NB4 (cell line): ENCODE results near the gene DSTYK.

Source experiments
- CTCF ChIP-seq: IDR thresholded peaks from one replicate; pipeline ENCODE4 v1.5.1; 2012; ENCODE audit warnings: low read depth, low read length
- POLR2A ChIP-seq: IDR thresholded peaks from 2 replicates; pipeline ENCODE4 v1.6.1; 2011; ENCODE audit warnings: mild to moderate bottlenecking; ENCODE audit not compliant: insufficient read length; ENCODE audit errors: extremely low read depth

- TF ChIP-seq CTCF (no peak), POLR2A (no peak)
These were observed 25.0 kb upstream of the DSTYK start for GRCh38 chr1:205236526-205236925.
